ENCODE data around the gene OXTR. TPM values are rescaled to one million over a fixed set of nuclear protein-coding genes. Genes with fewer than 3 reads are reported as not detected.

The OXTR gene
- polyA plus RNA-seq, 1 donor from 2014 or later: 1.7 TPM

DNA sequence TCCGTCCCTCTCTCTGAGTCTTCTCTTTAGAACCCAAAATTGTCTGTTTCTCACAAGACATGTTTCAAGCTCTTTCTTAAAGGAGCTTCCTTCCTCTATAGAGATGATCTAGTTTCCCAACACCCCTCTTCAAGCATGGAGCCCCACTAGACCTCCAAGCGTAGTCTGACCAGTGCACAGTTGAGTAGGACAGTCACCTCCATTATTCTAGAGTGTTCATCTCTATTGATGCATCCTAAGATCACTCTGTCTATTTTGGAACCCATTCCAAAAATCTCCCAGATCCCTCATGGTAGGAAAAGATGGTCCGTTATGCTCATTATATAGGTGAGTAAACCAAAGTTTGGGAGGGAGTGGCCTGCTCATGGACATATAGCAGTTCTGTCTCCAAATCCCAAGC lies 39.9 kb downstream of the OXTR start:
- Histone ChIP-seq H3K79me2 (replicated peaks; ENCODE audit: insufficient read depth, low read length) (no peaks in the 10 kb centered on the region), H3K9ac (ENCODE audit: low read length) (no peak overlapping the region), H3K4me3 (ENCODE audit: low read length) (no peak overlapping the region), H3K27me3 (ENCODE audit: insufficient read depth, low read depth, low read length) (no peaks in the 10 kb centered on the region), H3K36me3 (ENCODE audit: insufficient read depth, low read length) (no peaks in the 10 kb centered on the region), H4K20me1 (ENCODE audit: insufficient read depth) (no peaks in the 10 kb centered on the region), H3K27ac (ENCODE audit: low read length) (no peak overlapping the region), H3K4me2 (ENCODE audit: low read length) (no peak overlapping the region), H3K9me3 (ENCODE audit: low read length) (no peaks in the 10 kb centered on the region), H3F3A (ENCODE audit: insufficient read depth, low read length, poor library complexity, severe bottlenecking) (no peaks in the 10 kb centered on the region), H2AFZ (ENCODE audit: low read depth, low read length) (no peak overlapping the region), H3K9me2 (ENCODE audit: insufficient read depth, low read length) (no peaks in the 10 kb centered on the region)
- TF ChIP-seq MXI1 (conservative IDR thresholded peaks at IDR 0.05; ENCODE audit: poor library complexity, severe bottlenecking) (no peak), EZH2 (IDR thresholded peaks at IDR 0.05; ENCODE audit: borderline replicate concordance, insufficient read depth, low read length, poor library complexity, severe bottlenecking) (no peak), RAD21 (conservative IDR thresholded peaks at IDR 0.05) (no peak), TAF1 (IDR thresholded peaks at IDR 0.05; ENCODE audit: low read depth) (no peak), POLR2AphosphoS5 (IDR thresholded peaks at IDR 0.05) (no peak), REST (IDR thresholded peaks at IDR 0.05; ENCODE audit: borderline replicate concordance) (no peak)
- TF ChIP-seq, protein P1, sequence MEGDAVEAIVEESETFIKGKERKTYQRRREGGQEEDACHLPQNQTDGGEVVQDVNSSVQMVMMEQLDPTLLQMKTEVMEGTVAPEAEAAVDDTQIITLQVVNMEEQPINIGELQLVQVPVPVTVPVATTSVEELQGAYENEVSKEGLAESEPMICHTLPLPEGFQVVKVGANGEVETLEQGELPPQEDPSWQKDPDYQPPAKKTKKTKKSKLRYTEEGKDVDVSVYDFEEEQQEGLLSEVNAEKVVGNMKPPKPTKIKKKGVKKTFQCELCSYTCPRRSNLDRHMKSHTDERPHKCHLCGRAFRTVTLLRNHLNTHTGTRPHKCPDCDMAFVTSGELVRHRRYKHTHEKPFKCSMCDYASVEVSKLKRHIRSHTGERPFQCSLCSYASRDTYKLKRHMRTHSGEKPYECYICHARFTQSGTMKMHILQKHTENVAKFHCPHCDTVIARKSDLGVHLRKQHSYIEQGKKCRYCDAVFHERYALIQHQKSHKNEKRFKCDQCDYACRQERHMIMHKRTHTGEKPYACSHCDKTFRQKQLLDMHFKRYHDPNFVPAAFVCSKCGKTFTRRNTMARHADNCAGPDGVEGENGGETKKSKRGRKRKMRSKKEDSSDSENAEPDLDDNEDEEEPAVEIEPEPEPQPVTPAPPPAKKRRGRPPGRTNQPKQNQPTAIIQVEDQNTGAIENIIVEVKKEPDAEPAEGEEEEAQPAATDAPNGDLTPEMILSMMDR (IDR thresholded peaks at IDR 0.05; ENCODE audit: poor library complexity, severe bottlenecking): no peak

- no peak overlapping the region for H3K4me3 ChIP-seq (ENCODE audit: low read length)
- TF ChIP-seq POLR2AphosphoS5 (IDR thresholded peaks at IDR 0.05) (no peak), RAD21 (conservative IDR thresholded peaks at IDR 0.05) (no peak), SMC3 (conservative IDR thresholded peaks at IDR 0.05; ENCODE audit: poor library complexity) (no peak), REST (IDR thresholded peaks at IDR 0.05; ENCODE audit: borderline replicate concordance) (no peak), EP300 (conservative IDR thresholded peaks at IDR 0.05; ENCODE audit: poor library complexity, severe bottlenecking) (no peak), MXI1 (conservative IDR thresholded peaks at IDR 0.05; ENCODE audit: poor library complexity, severe bottlenecking) (no peak), EZH2 (IDR thresholded peaks at IDR 0.05; ENCODE audit: borderline replicate concordance, insufficient read depth, low read length, poor library complexity, severe bottlenecking) (no peak), TAF1 (IDR thresholded peaks at IDR 0.05; ENCODE audit: low read depth) (no peak)
- TF ChIP-seq, protein P1 (IDR thresholded peaks at IDR 0.05; ENCODE audit: poor library complexity, severe bottlenecking): no peak
- no peaks in the 10 kb centered on the region for H3K27me3 ChIP-seq (ENCODE audit: insufficient read depth, low read depth, low read length)
- H3F3A ChIP-seq (ENCODE audit: insufficient read depth, low read length, poor library complexity, severe bottlenecking): no peaks in the 10 kb centered on the region
- H3K9me3 ChIP-seq (ENCODE audit: low read length): no peaks in the 10 kb centered on the region
- H3K27ac ChIP-seq (ENCODE audit: low read length): no peak overlapping the region
- no peaks in the 10 kb centered on the region for H4K20me1 ChIP-seq (ENCODE audit: insufficient read depth)
- H3K9ac ChIP-seq (ENCODE audit: low read length): no peak overlapping the region
- H3K9me2 ChIP-seq (ENCODE audit: insufficient read depth, low read length): no peaks in the 10 kb centered on the region
- H3K4me2 ChIP-seq (ENCODE audit: low read length): no peak overlapping the region
- no peaks in the 10 kb centered on the region for H3K79me2 ChIP-seq (replicated peaks; ENCODE audit: insufficient read depth, low read length)
- no peak overlapping the region for H2AFZ ChIP-seq (ENCODE audit: low read depth, low read length)
- H3K36me3 ChIP-seq (ENCODE audit: insufficient read depth, low read length): no peaks in the 10 kb centered on the region
These were observed 41.6 kb downstream of the OXTR start for GRCh38 chr3:8727605-8728512.
